ENCODE measurements around the gene COL15A1. TPM values are rescaled to one million over a fixed set of nuclear protein-coding genes. Genes with fewer than 3 reads are reported as not detected.

COL15A1 gene
- not detected in 2 replicates for total RNA-seq (2022)
- percentile 4 among the genes with signal in this experiment for Bru-seq, nascent RNA
- BruChase-seq, experiment 1, labeled RNA remaining after a 6-hour chase, result percentile 2 among the genes with signal in this experiment
- BruChase-seq, experiment 2, labeled RNA remaining after a 2-hour chase, result percentile 3 among the genes with signal in this experiment
- long read RNA-seq, result 0 reads

GRCh38 chr9:98943682-98944056 lies at the start of gene COL15A1:
Gene COL15A1 (plus strand): TSS chr9:98943907. CDS start chr9:98944062, 155 bp downstream.
- no TSS peak for BruUV-seq (replicated peaks)
- Mint-ChIP-seq H3K27me3 (ENCODE audit: insufficient read depth, unreplicated experiment) (peaks cover 18% of the 10 kb centered on the region), H3K4me1 (ENCODE audit: insufficient read depth, unreplicated experiment) (no peaks in the 10 kb centered on the region), H3K9me3 (ENCODE audit: unreplicated experiment) (no peaks in the 10 kb centered on the region), H3K36me3 (ENCODE audit: insufficient read depth, unreplicated experiment) (no peaks in the 10 kb centered on the region), H3K4me3 (ENCODE audit: unreplicated experiment) (no peak within 1 kb of the TSS), H3K27ac (ENCODE audit: low read depth, unreplicated experiment) (no peak within 1 kb of the TSS)
- no peak for TF ChIP-seq CTCF (IDR thresholded peaks at IDR 0.05; ENCODE audit: unreplicated experiment)
- DNase-seq (ENCODE audit: unreplicated experiment), result no peak
- intact Hi-C loops (cut with micrococcal nuclease), result no loop called here
- POLR2A ChIA-PET, result no interaction called here
- CTCF ChIA-PET, result no interaction called here

- H3K27me3 Mint-ChIP-seq (ENCODE audit: insufficient read depth, unreplicated experiment), result peaks cover 14% of the 10 kb centered on the region
- intact Hi-C loops (cut with micrococcal nuclease), result no loop called here
- no TSS peak for BruUV-seq (replicated peaks)
These were observed 49.5 kb upstream of the COL15A1 start for GRCh38 chr9:98894171-98894570.

GRCh38 chr9:98894761-98895160 lies 48.9 kb upstream of the COL15A1 start:
- Mint-ChIP-seq H3K36me3 (ENCODE audit: insufficient read depth, unreplicated experiment) (no peaks in the 10 kb centered on the region), H3K9me3 (ENCODE audit: unreplicated experiment) (no peaks in the 10 kb centered on the region), H3K4me3 (ENCODE audit: unreplicated experiment) (no peak overlapping the region), H3K27ac (ENCODE audit: low read depth, unreplicated experiment) (no peak overlapping the region), H3K27me3 (ENCODE audit: insufficient read depth, unreplicated experiment) (peaks cover 9% of the 10 kb centered on the region), H3K4me1 (ENCODE audit: insufficient read depth, unreplicated experiment) (peaks cover 5% of the 10 kb centered on the region)
- intact Hi-C loops (cut with micrococcal nuclease), result no loop called here
- no peak for DNase-seq (ENCODE audit: unreplicated experiment)
- no peak for TF ChIP-seq CTCF (IDR thresholded peaks at IDR 0.05; ENCODE audit: unreplicated experiment)
- ChIA-PET CTCF (interaction anchor here (1.0 kb wide), 1 partner anchor 104 kb away, joined by 3 read pairs; no protein-coding TSS in a partner anchor), POLR2A (interaction anchor here (0.7 kb wide), 1 partner anchor 16 kb away, joined by 3 read pairs; no protein-coding TSS in a partner anchor)
- no TSS peak for BruUV-seq (replicated peaks)

More at GRCh38 chr9:98894171-98894570, 49.5 kb upstream of the COL15A1 start:
- no peak for DNase-seq (ENCODE audit: unreplicated experiment)
- Mint-ChIP-seq H3K36me3 (ENCODE audit: insufficient read depth, unreplicated experiment) (no peaks in the 10 kb centered on the region), H3K4me3 (ENCODE audit: unreplicated experiment) (no peak overlapping the region), H3K27ac (ENCODE audit: low read depth, unreplicated experiment) (no peak overlapping the region), H3K9me3 (ENCODE audit: unreplicated experiment) (no peaks in the 10 kb centered on the region), H3K4me1 (ENCODE audit: insufficient read depth, unreplicated experiment) (no peaks in the 10 kb centered on the region)
- TF ChIP-seq CTCF (IDR thresholded peaks at IDR 0.05; ENCODE audit: unreplicated experiment), result no peak
- ChIA-PET CTCF (interaction anchor here (0.7 to 1.0 kb wide), 2 partner anchors 8 to 105 kb away, joined by 3 read pairs; no protein-coding TSS in a partner anchor), POLR2A (interaction anchor here (0.7 kb wide), 1 partner anchor 17 kb away, joined by 3 read pairs; no protein-coding TSS in a partner anchor)

- intact Hi-C loops (cut with micrococcal nuclease), result no loop called here
- Mint-ChIP-seq H3K9me3 (ENCODE audit: unreplicated experiment) (no peaks in the 10 kb centered on the region), H3K27ac (ENCODE audit: low read depth, unreplicated experiment) (no peak overlapping the region), H3K36me3 (ENCODE audit: insufficient read depth, unreplicated experiment) (no peaks in the 10 kb centered on the region), H3K4me3 (ENCODE audit: unreplicated experiment) (no peak overlapping the region), H3K4me1 (ENCODE audit: insufficient read depth, unreplicated experiment) (peaks cover 5% of the 10 kb centered on the region), H3K27me3 (ENCODE audit: insufficient read depth, unreplicated experiment) (no peaks in the 10 kb centered on the region)
- no peak for DNase-seq (ENCODE audit: unreplicated experiment)
- BruUV-seq (replicated peaks), result no TSS peak
- CTCF ChIA-PET, result interaction anchor here (0.7 to 1.0 kb wide), 2 partner anchors 35 to 79 kb away, joined by 3 to 4 read pairs; no protein-coding TSS in a partner anchor
- no peak for TF ChIP-seq CTCF (IDR thresholded peaks at IDR 0.05; ENCODE audit: unreplicated experiment)
- POLR2A ChIA-PET, result no interaction called here
These were observed 47.1 kb upstream of the COL15A1 start for GRCh38 chr9:98896632-98897031.

Measured in MCF 10A (cell line).